Skin epidermis (tissue), 12 donors: ENCODE results near the gene SCGN.

ENCODE experiments used
- H3K27ac ChIP-seq, 21 experiments: fragments of 200-600 bp; sonication (generic) in 11 of 21; one replicate each; pipeline ENCODE4 v1.5.0; 2020; ENCODE audit warnings: mild to moderate bottlenecking in 3 of 21, inconsistent platforms in 2 of 21, moderate library complexity in 2 of 21
- H3K4me3 ChIP-seq, 7 experiments: fragments of 200-600 bp; sonication (generic) in 2 of 7; one replicate each; pipeline ENCODE4 v1.5.0; 2020; ENCODE audit warnings: inconsistent platforms in 2 of 7, mild to moderate bottlenecking in 2 of 7, moderate library complexity in 1 of 7

Gene SCGN

GRCh38 chr6:25652007-25652515, at the start of gene SCGN:
Gene SCGN, plus strand, starts transcription at chr6:25652215. Its CDS starts 189 bp downstream, at chr6:25652404.
- H3K4me3 ChIP-seq, result no peak within 1 kb of the TSS
- H3K27ac ChIP-seq, result no peak within 1 kb of the TSS

GRCh38 chr6:25602674-25602982, 49.4 kb upstream of the SCGN start:
- H3K27ac ChIP-seq, result no peak overlapping the region

GRCh38 chr6:25603251-25603650, 48.8 kb upstream of the SCGN start:
- H3K4me3 ChIP-seq, result no peak overlapping the region

More at GRCh38 chr6:25602674-25602982, 49.4 kb upstream of the SCGN start:
- H3K4me3 ChIP-seq, result no peak overlapping the region

GRCh38 chr6:25606151-25606550, 45.9 kb upstream of the SCGN start:
- H3K4me3 ChIP-seq, result no peak overlapping the region

More at GRCh38 chr6:25603251-25603650, 48.8 kb upstream of the SCGN start:
- no peak overlapping the region for H3K27ac ChIP-seq

GRCh38 chr6:25608558-25609174, 43.3 kb upstream of the SCGN start:
- Histone ChIP-seq H3K27ac (no peak overlapping the region), H3K4me3 (no peak overlapping the region)

More at GRCh38 chr6:25606151-25606550, 45.9 kb upstream of the SCGN start:
- no peak overlapping the region for H3K27ac ChIP-seq

- no peak overlapping the region for H3K4me3 ChIP-seq
- H3K27ac ChIP-seq, result no peak overlapping the region
Measured at GRCh38 chr6:25612666-25613065, 39.3 kb upstream of the SCGN start.

GRCh38 chr6:25613415-25613814, 38.6 kb upstream of the SCGN start:
- no peak overlapping the region for H3K4me3 ChIP-seq
- H3K27ac ChIP-seq, result no peak overlapping the region

- no peak overlapping the region for H3K27ac ChIP-seq
- H3K4me3 ChIP-seq, result no peak overlapping the region
Measured at GRCh38 chr6:25614052-25614451, 38.0 kb upstream of the SCGN start.

- Histone ChIP-seq H3K4me3 (no peak overlapping the region), H3K27ac (no peak overlapping the region)
Measured at GRCh38 chr6:25615471-25615870, 36.5 kb upstream of the SCGN start.

- H3K4me3 ChIP-seq, result no peak overlapping the region
- no peak overlapping the region for H3K27ac ChIP-seq
Measured at GRCh38 chr6:25617997-25618396, 34.0 kb upstream of the SCGN start.

GRCh38 chr6:25619217-25619616, 32.8 kb upstream of the SCGN start:
- H3K27ac ChIP-seq, result no peak overlapping the region
- H3K4me3 ChIP-seq, result no peak overlapping the region

GRCh38 chr6:25620391-25620790, 31.6 kb upstream of the SCGN start:
- Histone ChIP-seq H3K27ac (no peak overlapping the region), H3K4me3 (no peak overlapping the region)

GRCh38 chr6:25623065-25623464, 28.9 kb upstream of the SCGN start:
- no peak overlapping the region for H3K4me3 ChIP-seq

GRCh38 chr6:25623879-25624278, 28.1 kb upstream of the SCGN start:
- H3K4me3 ChIP-seq, result no peak overlapping the region
- H3K27ac ChIP-seq, result no peak overlapping the region

More at GRCh38 chr6:25623065-25623464, 28.9 kb upstream of the SCGN start:
- no peak overlapping the region for H3K27ac ChIP-seq

GRCh38 chr6:25627001-25627400, 25.0 kb upstream of the SCGN start:
- Histone ChIP-seq H3K4me3 (no peak overlapping the region), H3K27ac (no peak overlapping the region)

GRCh38 chr6:25628471-25629197, 23.4 kb upstream of the SCGN start:
- no peak overlapping the region for H3K4me3 ChIP-seq
- no peak overlapping the region for H3K27ac ChIP-seq

- Histone ChIP-seq H3K4me3 (no peak overlapping the region), H3K27ac (no peak overlapping the region)
Measured at GRCh38 chr6:25629198-25629576, 22.8 kb upstream of the SCGN start.

GRCh38 chr6:25630508-25631278, 21.3 kb upstream of the SCGN start:
- Histone ChIP-seq H3K27ac (no peak overlapping the region), H3K4me3 (no peak overlapping the region)

- H3K27ac ChIP-seq, result no peak overlapping the region
- no peak overlapping the region for H3K4me3 ChIP-seq
Measured at GRCh38 chr6:25635886-25636317, 16.1 kb upstream of the SCGN start.

- Histone ChIP-seq H3K4me3 (no peak overlapping the region), H3K27ac (no peak overlapping the region)
Measured at GRCh38 chr6:25637211-25637610, 14.8 kb upstream of the SCGN start.
